T-helper 17 cell (primary cell): ENCODE measurements around the gene ZNF280B. TPM values are rescaled to one million over a fixed set of nuclear protein-coding genes. Genes with fewer than 3 reads are reported as not detected.
A peak's percentile ranks its signal among the peaks of the same experiment; 100 is the strongest.
"Not testable (repeated sequence)": the region's sequence is repeated elsewhere in the genome, so short reads cannot be mapped to it uniquely, and the experiment has no call there.

Experiments used
- ATAC-seq: fragments of 150-1000 bp; cut with Tn5 transposase; 2 replicates; pipeline ENCODE4 v1.10.0; 2021; ENCODE audit warnings: mild to moderate bottlenecking, moderate library complexity
- DNase-seq, 3 donors: peaks; one replicate each; pipeline versions ENCODE4 v3.0.0 to v3.0.0-alpha.2; 2020 to 2021
- H3K9me3 ChIP-seq: one replicate; pipeline ENCODE4 v1.7.0; 2013; ENCODE audit warnings: low read length, mild to moderate bottlenecking; ENCODE audit not compliant: control insufficient read depth, poor library complexity, severe bottlenecking
- H3K27ac Mint-ChIP-seq: one replicate; pipeline ENCODE4 v1.8.0; 2022; ENCODE audit warnings: mild to moderate bottlenecking, moderate library complexity, mixed read lengths
- H3K27me3 Mint-ChIP-seq: one replicate; pipeline ENCODE4 v1.8.0; 2022; ENCODE audit warnings: mixed read lengths
- H3K36me3 Mint-ChIP-seq: one replicate; pipeline ENCODE4 v1.8.0; 2022; ENCODE audit warnings: low read depth, mixed read lengths
- H3K4me1 Mint-ChIP-seq: one replicate; pipeline ENCODE4 v1.8.0; 2022; ENCODE audit warnings: mild to moderate bottlenecking, mixed read lengths
- H3K4me3 Mint-ChIP-seq: one replicate; pipeline ENCODE4 v1.8.0; 2022; ENCODE audit warnings: mild to moderate bottlenecking, moderate library complexity, mixed read lengths
- total RNA-seq, 4 donors: library from RNA in 2 of 4; stranded (reverse) in 2 of 4; gene quantifications; one replicate each; pipeline ENCODE4 v1.2.3 and lab custom pipeline; 2022 to 2026

ZNF280B gene
- total RNA-seq, 2 donors from 2014 or later, result 1.8 to 1.9 TPM

- peaks cover 56% of the 10 kb centered on the region for H3K27me3 Mint-ChIP-seq
- H3K36me3 Mint-ChIP-seq, result no peaks in the 10 kb centered on the region
- ATAC-seq (no peak), DNase-seq (no peak)
- H3K4me1 Mint-ChIP-seq, result peaks cover 3% of the 10 kb centered on the region
- H3K4me3 Mint-ChIP-seq, result no peak overlapping the region
- H3K9me3 ChIP-seq, result no peaks in the 10 kb centered on the region
- no peak overlapping the region for H3K27ac Mint-ChIP-seq
Measured at GRCh38 chr22:22461583-22461982, 47.0 kb downstream of the ZNF280B start.

- peaks cover 3% of the 10 kb centered on the region for H3K4me1 Mint-ChIP-seq
- DNase-seq, result no peak
- no peaks in the 10 kb centered on the region for H3K9me3 ChIP-seq
- no peak overlapping the region for H3K27ac Mint-ChIP-seq
- no peaks in the 10 kb centered on the region for H3K36me3 Mint-ChIP-seq
- no peak for ATAC-seq
- peaks cover 51% of the 10 kb centered on the region for H3K27me3 Mint-ChIP-seq
- no peak overlapping the region for H3K4me3 Mint-ChIP-seq
Measured at GRCh38 chr22:22461111-22461510, 47.4 kb downstream of the ZNF280B start.

GRCh38 chr22:22460635-22461034 lies 47.9 kb downstream of the ZNF280B start:
- H3K4me1 Mint-ChIP-seq, result peaks cover 3% of the 10 kb centered on the region
- no peak overlapping the region for H3K4me3 Mint-ChIP-seq
- DNase-seq (no peak), ATAC-seq (no peak)
- H3K27ac Mint-ChIP-seq, result no peak overlapping the region
- H3K36me3 Mint-ChIP-seq, result no peaks in the 10 kb centered on the region
- no peaks in the 10 kb centered on the region for H3K9me3 ChIP-seq
- H3K27me3 Mint-ChIP-seq, result peaks cover 46% of the 10 kb centered on the region

- Mint-ChIP-seq H3K4me1 (peaks cover 3% of the 10 kb centered on the region), H3K27ac (no peak overlapping the region), H3K36me3 (peaks cover 1% of the 10 kb centered on the region), H3K4me3 (no peak overlapping the region), H3K27me3 (peaks cover 46% of the 10 kb centered on the region)
- H3K9me3 ChIP-seq, result no peaks in the 10 kb centered on the region
- ATAC-seq, result no peak
- DNase-seq, result no peak
Measured at GRCh38 chr22:22460060-22460459, 48.5 kb downstream of the ZNF280B start.

- peaks cover 47% of the 10 kb centered on the region for H3K27me3 Mint-ChIP-seq
- no peaks in the 10 kb centered on the region for H3K4me1 Mint-ChIP-seq
- H3K36me3 Mint-ChIP-seq, result peaks cover 3% of the 10 kb centered on the region
- H3K4me3 Mint-ChIP-seq, result no peak overlapping the region
- H3K9me3 ChIP-seq, result no peaks in the 10 kb centered on the region
- no peak for ATAC-seq
- no peak overlapping the region for H3K27ac Mint-ChIP-seq
- DNase-seq, result no peak
Measured at GRCh38 chr22:22458896-22459588, 49.5 kb downstream of the ZNF280B start.

GRCh38 chr22:22458387-22458786 lies 50.2 kb downstream of the ZNF280B start:
- H3K27ac Mint-ChIP-seq, result no peak overlapping the region
- no peak for ATAC-seq
- H3K4me1 Mint-ChIP-seq, result no peaks in the 10 kb centered on the region
- no peak for DNase-seq
- no peak overlapping the region for H3K4me3 Mint-ChIP-seq
- H3K36me3 Mint-ChIP-seq, result peaks cover 3% of the 10 kb centered on the region
- peaks cover 40% of the 10 kb centered on the region for H3K27me3 Mint-ChIP-seq
- no peaks in the 10 kb centered on the region for H3K9me3 ChIP-seq

GRCh38 chr22:22454997-22455396 lies 53.5 kb downstream of the ZNF280B start:
- DNase-seq, result no peak
- Mint-ChIP-seq H3K4me1 (no peaks in the 10 kb centered on the region), H3K36me3 (peaks cover 5% of the 10 kb centered on the region), H3K27me3 (peaks cover 20% of the 10 kb centered on the region), H3K4me3 (no peak overlapping the region), H3K27ac (no peak overlapping the region)
- no peak for ATAC-seq
- H3K9me3 ChIP-seq, result peaks cover 3% of the 10 kb centered on the region

GRCh38 chr22:22452996-22453686 lies 55.4 kb downstream of the ZNF280B start:
- no peak overlapping the region for H3K27ac Mint-ChIP-seq
- no peak for DNase-seq
- no peak for ATAC-seq
- peaks cover 35% of the 10 kb centered on the region for H3K27me3 Mint-ChIP-seq
- H3K9me3 ChIP-seq, result peaks cover 3% of the 10 kb centered on the region
- no peaks in the 10 kb centered on the region for H3K4me1 Mint-ChIP-seq
- H3K4me3 Mint-ChIP-seq, result no peak overlapping the region
- peaks cover 5% of the 10 kb centered on the region for H3K36me3 Mint-ChIP-seq

GRCh38 chr22:22452211-22452610 lies 56.3 kb downstream of the ZNF280B start:
- H3K9me3 ChIP-seq, result peaks cover 3% of the 10 kb centered on the region
- no peak for ATAC-seq
- Mint-ChIP-seq H3K36me3 (peaks cover 5% of the 10 kb centered on the region), H3K4me1 (no peaks in the 10 kb centered on the region), H3K27me3 (peaks cover 42% of the 10 kb centered on the region), H3K4me3 (no peak overlapping the region), H3K27ac (no peak overlapping the region)
- no peak for DNase-seq

GRCh38 chr22:22450343-22450839 lies 58.2 kb downstream of the ZNF280B start:
- peaks cover 3% of the 10 kb centered on the region for H3K9me3 ChIP-seq
- peaks cover 53% of the 10 kb centered on the region for H3K27me3 Mint-ChIP-seq
- H3K4me1 Mint-ChIP-seq, result no peaks in the 10 kb centered on the region
- peaks cover 5% of the 10 kb centered on the region for H3K36me3 Mint-ChIP-seq
- no peak overlapping the region for H3K4me3 Mint-ChIP-seq
- H3K27ac Mint-ChIP-seq, result no peak overlapping the region
- ATAC-seq, result peak; percentile 73
- no peak for DNase-seq

- Mint-ChIP-seq H3K27me3 (peaks cover 54% of the 10 kb centered on the region), H3K27ac (no peak overlapping the region), H3K36me3 (peaks cover 3% of the 10 kb centered on the region), H3K4me3 (no peak overlapping the region), H3K4me1 (no peaks in the 10 kb centered on the region)
- H3K9me3 ChIP-seq, result peaks cover 3% of the 10 kb centered on the region
- DNase-seq (no peak), ATAC-seq (no peak)
Measured at GRCh38 chr22:22449819-22450218, 58.7 kb downstream of the ZNF280B start.

GRCh38 chr22:22446517-22446916 lies 62.0 kb downstream of the ZNF280B start:
- Mint-ChIP-seq H3K27me3 (peaks cover 49% of the 10 kb centered on the region), H3K36me3 (peaks cover 3% of the 10 kb centered on the region), H3K4me1 (no peaks in the 10 kb centered on the region), H3K27ac (no peak overlapping the region), H3K4me3 (no peak overlapping the region)
- ATAC-seq (no peak), DNase-seq (no peak)
- H3K9me3 ChIP-seq, result no peaks in the 10 kb centered on the region

GRCh38 chr22:22444007-22444589 lies 64.4 kb downstream of the ZNF280B start:
- H3K27ac Mint-ChIP-seq, H3K4me1 Mint-ChIP-seq, H3K9me3 ChIP-seq, DNase-seq, H3K4me3 Mint-ChIP-seq, H3K36me3 Mint-ChIP-seq, ATAC-seq: not testable (repeated sequence)
- H3K27me3 Mint-ChIP-seq, result peaks cover 58% of the 10 kb centered on the region
